ENCODE data around the gene ADGRF3. TPM values are rescaled to one million over a fixed set of nuclear protein-coding genes. Genes with fewer than 3 reads are reported as not detected.
A peak's percentile ranks its signal among the peaks of the same experiment; 100 is the strongest.
"Not testable (repeated sequence)": the region's sequence is repeated elsewhere in the genome, so short reads cannot be mapped to it uniquely, and the experiment has no call there.

Gene ADGRF3
- total RNA-seq, 1 donor from 2014 or later = 0.48 TPM

GRCh38 chr2:26279886-26280285 lies 66.7 kb downstream of the ADGRF3 start:
- no peak for DNase-seq (ENCODE audit: low spot score)

- no peak for DNase-seq (ENCODE audit: low spot score)
Measured at GRCh38 chr2:26276484-26277227, 69.9 kb downstream of the ADGRF3 start.

- peak; percentile 39 for DNase-seq (ENCODE audit: low spot score)
Measured at GRCh38 chr2:26274058-26274613, 72.5 kb downstream of the ADGRF3 start.

- DNase-seq (ENCODE audit: low spot score) = no peak
Measured at GRCh38 chr2:26273501-26273900, 73.1 kb downstream of the ADGRF3 start.

GRCh38 chr2:26270373-26270772 lies 76.2 kb downstream of the ADGRF3 start:
- DNase-seq (ENCODE audit: low spot score) = no peak

- DNase-seq (ENCODE audit: low spot score) = no peak
Measured at GRCh38 chr2:26269571-26270158, 76.9 kb downstream of the ADGRF3 start.

- DNase-seq (ENCODE audit: low spot score) = not testable (repeated sequence)
Measured at GRCh38 chr2:26268670-26269385, 77.8 kb downstream of the ADGRF3 start.

GRCh38 chr2:26268213-26268612 lies 78.4 kb downstream of the ADGRF3 start:
- no peak for DNase-seq (ENCODE audit: low spot score)

- DNase-seq (ENCODE audit: low spot score) = not testable (repeated sequence)
Measured at GRCh38 chr2:26258836-26259235, 87.8 kb downstream of the ADGRF3 start.

Other genes with a start within 250 kb of the ADGRF3 start
- 1.7 TPM for gene GAREM2, start 173.7 kb downstream of the ADGRF3 start, total RNA-seq (ENCODE audit: insufficient read depth, low replicate concordance)
- gene HADHA, start 102.2 kb downstream of the ADGRF3 start, total RNA-seq (ENCODE audit: insufficient read depth, low replicate concordance) = 102 TPM
- 77.0 TPM for gene HADHB, start 101.8 kb downstream of the ADGRF3 start, total RNA-seq (ENCODE audit: insufficient read depth, low replicate concordance)
- gene SELENOI, start 646 bp downstream of the ADGRF3 start, total RNA-seq (ENCODE audit: insufficient read depth, low replicate concordance) = 21.2 TPM
- gene DRC1, start 55.1 kb upstream of the ADGRF3 start, total RNA-seq (ENCODE audit: insufficient read depth, low replicate concordance) = not detected
- not detected for gene OTOF, start 131.3 kb upstream of the ADGRF3 start, total RNA-seq (ENCODE audit: insufficient read depth, low replicate concordance)

Data from umbilical cord (tissue), 2 donors.